IMR-90 (cell line): ENCODE data around the gene SLC9A1. TPM values are rescaled to one million over a fixed set of nuclear protein-coding genes. Genes with fewer than 3 reads are reported as not detected.

Experiments
- ATAC-seq: fragments of 200-7000 bp; cut with Tn5 transposase; 2 replicates; pipeline ENCODE4 v1.9.1; 2020; ENCODE audit warnings: low read depth, mild to moderate bottlenecking, moderate library complexity
- BruUV-seq: library from RNA; stranded (reverse); fragments of 400-500 nt; replicated peaks from 2 replicates; lab custom pipeline; 2021; lab: Mats Ljungman, UMichigan
- CTCF ChIA-PET: fragments of 300-600 bp; formaldehyde crosslinking; extraction: SDS; loops from one replicate; lab custom pipeline; 2021; ENCODE audit warnings: antibody characterized with exemption; lab: Yijun Ruan, JAX
- POLR2A ChIA-PET: fragments of 300-600 bp; sonication (Branson Sonifier 250); formaldehyde crosslinking; loops from one replicate; lab custom pipeline; 2022; ENCODE audit warnings: antibody characterized with exemption; ENCODE audit not compliant: unreplicated experiment; lab: Charles Lee
- DNase-seq: peaks from one replicate; pipeline ENCODE4 v3.0.0; 2013
- H2AFZ ChIP-seq: replicated peaks from 2 replicates; pipeline ENCODE3; 2013; ENCODE audit warnings: low read length, mild to moderate bottlenecking; ENCODE audit not compliant: poor library complexity
- H2AK5ac ChIP-seq: 2 replicates; pipeline ENCODE4 v1.6.1; 2013; ENCODE audit warnings: low read depth, low read length, inconsistent platforms
- H2AK9ac ChIP-seq: replicated peaks from 2 replicates; pipeline ENCODE3; 2013; ENCODE audit warnings: mild to moderate bottlenecking, low read depth, low read length, moderate library complexity; ENCODE audit not compliant: poor library complexity
- H2BK120ac ChIP-seq: 2 replicates; pipeline ENCODE4 v1.6.1; 2013; ENCODE audit warnings: low read depth, low read length, inconsistent platforms
- H2BK15ac ChIP-seq: 3 replicates; pipeline ENCODE4 v1.6.1; 2013; ENCODE audit warnings: low read depth, low read length, inconsistent platforms
- H2BK20ac ChIP-seq: 2 replicates; pipeline ENCODE4 v1.6.1; 2013; ENCODE audit warnings: low read depth, mild to moderate bottlenecking, inconsistent platforms, low read length, moderate library complexity
- H2BK5ac ChIP-seq: 2 replicates; pipeline ENCODE4 v1.6.1; 2013; ENCODE audit warnings: mild to moderate bottlenecking, low read depth, low read length, inconsistent platforms; ENCODE audit not compliant: poor library complexity, severe bottlenecking
- H3K14ac ChIP-seq: replicated peaks from 2 replicates; pipeline ENCODE4 v1.6.1; 2013; ENCODE audit warnings: low read depth, low read length, inconsistent platforms
- H3K18ac ChIP-seq: 2 replicates; pipeline ENCODE4 v1.6.1; 2013; ENCODE audit warnings: low read depth, low read length, control low read depth
- H3K23ac ChIP-seq: 2 replicates; pipeline ENCODE4 v1.6.1; 2013; ENCODE audit warnings: low read depth, low read length, inconsistent platforms
- H3K27ac ChIP-seq: 2 replicates; pipeline ENCODE4 v1.5.1; 2013; ENCODE audit warnings: mild to moderate bottlenecking, control low read depth, low read length; ENCODE audit not compliant: insufficient read depth
- H3K27me3 ChIP-seq: 2 replicates; pipeline ENCODE4 v1.6.1; 2013; ENCODE audit warnings: low read length; ENCODE audit not compliant: control insufficient read depth, insufficient read depth
- H3K36me3 ChIP-seq: 2 replicates; pipeline ENCODE4 v1.6.1; 2013; ENCODE audit warnings: low read length, mixed read lengths; ENCODE audit not compliant: control insufficient read depth, insufficient read depth
- H3K4ac ChIP-seq: 2 replicates; pipeline ENCODE4 v1.6.1; 2013; ENCODE audit warnings: low read depth, low read length, inconsistent platforms
- H3K4me1 ChIP-seq: 2 replicates; pipeline ENCODE4 v1.6.1; 2013; ENCODE audit warnings: low read length, mixed read lengths; ENCODE audit not compliant: control insufficient read depth, insufficient read depth
- H3K4me2 ChIP-seq: 2 replicates; pipeline ENCODE4 v1.6.1; 2013; ENCODE audit warnings: low read depth, mild to moderate bottlenecking, control low read depth, low read length, moderate library complexity
- H3K4me3 ChIP-seq: 2 replicates; pipeline ENCODE4 v1.5.1; 2013; ENCODE audit warnings: low read depth, mild to moderate bottlenecking, control low read depth, low read length, moderate library complexity; ENCODE audit not compliant: insufficient read depth
- H3K56ac ChIP-seq: 2 replicates; pipeline ENCODE4 v1.6.1; 2013; ENCODE audit warnings: low read length, inconsistent platforms; ENCODE audit not compliant: insufficient read depth; ENCODE audit errors: extremely low read depth
- H3K79me1 ChIP-seq, 2 experiments: 2 replicates each; pipeline ENCODE4 v1.6.1; 2013; ENCODE audit warnings: low read length in 2 of 2, inconsistent platforms in 1 of 2, low read depth in 1 of 2
- H3K9ac ChIP-seq: 2 replicates; pipeline ENCODE4 v1.6.1; 2013; ENCODE audit warnings: low read depth, low read length, control low read depth
- H3K9me1 ChIP-seq: 2 replicates; pipeline ENCODE4 v1.6.1; 2013; ENCODE audit warnings: low read length, inconsistent platforms; ENCODE audit not compliant: insufficient read depth
- H3K9me3 ChIP-seq: 2 replicates; pipeline ENCODE4 v1.6.1; 2013; ENCODE audit warnings: low read length; ENCODE audit not compliant: control insufficient read depth, insufficient read depth
- H4K20me1 ChIP-seq: 2 replicates; pipeline ENCODE4 v1.6.1; 2013; ENCODE audit warnings: low read length, inconsistent platforms; ENCODE audit not compliant: insufficient read depth
- H4K5ac ChIP-seq: 2 replicates; pipeline ENCODE4 v1.6.1; 2013; ENCODE audit warnings: mild to moderate bottlenecking, low read depth, low read length, control low read depth
- H4K8ac ChIP-seq, 2 experiments: 2 replicates each; pipeline ENCODE4 v1.6.1; 2013; ENCODE audit warnings: low read depth in 2 of 2, low read length in 2 of 2, control low read depth in 1 of 2, inconsistent platforms in 1 of 2
- H4K91ac ChIP-seq: 2 replicates; pipeline ENCODE4 v1.6.1; 2013; ENCODE audit warnings: low read depth, low read length, inconsistent platforms; ENCODE audit not compliant: insufficient read depth
- BHLHE40 ChIP-seq: fragments of 150-350 bp; IDR thresholded peaks from 2 replicates; pipeline ENCODE4 v1.6.1; 2016; ENCODE audit warnings: mild to moderate bottlenecking, low read depth, low read length
- WGBS, 2 experiments: methylation state at CpG; one replicate each; pipeline versions ENCODE4 v1.1.5 to v1.1.7; 2013; ENCODE audit warnings: missing lambda C conversion rate in 2 of 2; ENCODE audit not compliant: insufficient read length in 1 of 2; ENCODE audit errors: extremely low coverage in 2 of 2; 5-methylcytosine and 5-hydroxymethylcytosine counted together
- dilution Hi-C: fragments of 300-500 bp; cut with HindIII; formaldehyde crosslinking; loops from one replicate; pipeline ENCODE4 v1.14.3; 2018; ENCODE audit warnings: low sequenced_read_pairs; ENCODE audit not compliant: unreplicated experiment
- in situ Hi-C: fragments of 300-500 bp; cut with MboI; formaldehyde crosslinking; loops from 3 replicates; pipeline ENCODE4 v1.14.3; 2019; ENCODE audit warnings: low sequenced_read_pairs, inconsistent platforms, mixed read lengths
- intact Hi-C: fragments of 100-400 bp; cut with micrococcal nuclease; formaldehyde crosslinking; loops from 2 replicates; pipeline ENCODE4 v1.10.0; 2022
- polyA plus RNA-seq, 3 experiments: library from polyadenylated mRNA; depleted of rRNA; stranded (reverse); fragments of >200 nt; gene quantifications; 2 replicates each; pipeline ENCODE4 v1.2.3, GENCODE V29; 2012; ENCODE audit warnings: low replicate concordance in 1 of 3
- total RNA-seq: library from RNA; depleted of rRNA; stranded (reverse); fragments of >200 nt; gene quantifications from 2 replicates; pipeline ENCODE4 v1.2.3, GENCODE V29; 2012

The SLC9A1 gene
- total and polyA plus RNA-seq, 2 of the 4 experiments (the other 2 are of a cell fraction), result 2.0 to 21.2 TPM

DNA sequence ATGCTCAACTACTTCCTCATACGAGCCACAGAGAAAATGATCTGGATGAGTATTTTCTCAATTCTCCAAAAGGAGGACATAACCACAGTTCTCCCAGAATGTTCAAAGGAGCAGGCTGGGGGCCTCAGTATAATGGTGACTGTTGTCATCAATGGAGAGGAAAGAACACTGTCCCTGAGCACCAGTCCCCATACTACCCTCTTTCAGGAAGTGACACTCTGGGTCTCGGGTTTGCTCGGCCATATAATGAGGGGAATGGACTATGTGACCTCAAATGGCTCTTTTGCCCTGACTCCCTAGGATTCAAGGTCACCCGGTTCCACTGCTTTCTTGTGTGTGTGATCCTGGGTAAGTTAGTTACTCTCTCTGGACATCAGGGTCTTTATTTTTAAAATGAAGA is 22.8 kb downstream of the SLC9A1 start:
- POLR2A ChIA-PET, result no interaction called here
- no CpG with 5 or more reads among the region's 4 CpGs for WGBS, 2 experiments

More for the DNA sequence above, 22.8 kb downstream of the SLC9A1 start:
- H4K91ac ChIP-seq, result no peak overlapping the region
- H3K23ac ChIP-seq, result no peak overlapping the region
- no peak overlapping the region for H2BK15ac ChIP-seq
- no peaks in the 10 kb centered on the region for H3K36me3 ChIP-seq
- H4K20me1 ChIP-seq, result peaks cover 14% of the 10 kb centered on the region
- H4K8ac ChIP-seq, result no peak overlapping the region
- no peak overlapping the region for H4K5ac ChIP-seq
- no peaks in the 10 kb centered on the region for H3K9me3 ChIP-seq
- dilution Hi-C loops (no loop called here), in situ Hi-C loops (no loop called here), intact Hi-C loops (no loop called here)
- no peak for TF ChIP-seq BHLHE40
- no peak overlapping the region for H3K56ac ChIP-seq
- H3K14ac ChIP-seq, result no peak overlapping the region; the same call in 1 of the 2 replicates
- peaks cover 18 to 61% of the 10 kb centered on the region in 2 experiments; a peak in 3 of 4 replicates for H3K79me1 ChIP-seq
- BruUV-seq, result no TSS peak
- H3K9me1 ChIP-seq, result peaks cover 11% of the 10 kb centered on the region; the same call in 1 of the 2 replicates
- no peak overlapping the region for H2AK9ac ChIP-seq
- no peak overlapping the region for H3K4me2 ChIP-seq
- no peak overlapping the region for H2BK5ac ChIP-seq
- CTCF ChIA-PET, result interaction anchor here (0.6 kb wide), 1 partner anchor 72 kb away, joined by 3 read pairs; no protein-coding TSS in a partner anchor
- H3K9ac ChIP-seq, result no peak overlapping the region
- no peak overlapping the region for H2AK5ac ChIP-seq
- H3K18ac ChIP-seq, result no peak overlapping the region
- ATAC-seq (no peak), DNase-seq (no peak)
- H3K4me1 ChIP-seq, result peaks cover 2% of the 10 kb centered on the region; the same call in 1 of the 2 replicates
- H2AFZ ChIP-seq, result no peak overlapping the region
- no peak overlapping the region for H3K4ac ChIP-seq
- no peaks in the 10 kb centered on the region for H3K27me3 ChIP-seq
- no peak overlapping the region for H2BK20ac ChIP-seq
- no peak overlapping the region for H2BK120ac ChIP-seq
- H3K4me3 ChIP-seq, result no peak overlapping the region
- no peak overlapping the region for H3K27ac ChIP-seq
